Left renal pelvis (tissue), 4 donors: ENCODE data around the gene C20orf173. TPM values are rescaled to one million over a fixed set of nuclear protein-coding genes. Genes with fewer than 3 reads are reported as not detected.

Experiments used
- polyA plus RNA-seq, 4 donors: library from polyadenylated mRNA; unstranded; fragments of 120-200 nt; gene quantifications; one replicate each; pipeline ENCODE4 v1.2.1, GENCODE V29; 2013; ENCODE audit not compliant: insufficient read length in 4 of 4

C20orf173 gene
- polyA plus RNA-seq, 4 donors: not detected

Other genes with a start within 250 kb of the C20orf173 start
- 100 to 1,000 TPM in 3 of 4 donors, 10 to 100 TPM in 1; 82.7 to 165 (median 130) TPM for gene EIF6, start 244.9 kb downstream of the C20orf173 start, polyA plus RNA-seq
- under 1 TPM in 1 of 4 donors, not detected in 3; 0.09 TPM for gene FAM83C, start 237.2 kb downstream of the C20orf173 start, polyA plus RNA-seq
- 10 to 100 TPM; 38.5 to 61.4 (median 53.2) TPM for gene UQCC1, start 117.7 kb downstream of the C20orf173 start, polyA plus RNA-seq
- under 1 TPM; 0.12 to 0.75 (median 0.21) TPM for gene GDF5, start 91.4 kb downstream of the C20orf173 start, polyA plus RNA-seq
- gene CEP250, start 74.1 kb downstream of the C20orf173 start, polyA plus RNA-seq: 10 to 100 TPM; 41.3 to 67.2 (median 47.3) TPM
- gene ERGIC3, start 12.4 kb upstream of the C20orf173 start, polyA plus RNA-seq: 100 to 1,000 TPM; 279 to 362 (median 318) TPM
- 1 to 10 TPM; 2.5 to 5.2 (median 3.7) TPM for gene SPAG4, start 86.2 kb upstream of the C20orf173 start, polyA plus RNA-seq
- 100 to 1,000 TPM; 156 to 222 (median 190) TPM for gene CPNE1, start 135.2 kb upstream of the C20orf173 start, polyA plus RNA-seq
- gene RBM12, start 135.2 kb upstream of the C20orf173 start, polyA plus RNA-seq: 100 to 1,000 TPM in 1 of 4 donors, 10 to 100 TPM in 3; 89.6 to 115 (median 95.2) TPM
- 10 to 100 TPM; 20.6 to 29.8 (median 28.2) TPM for gene NFS1, start 169.7 kb upstream of the C20orf173 start, polyA plus RNA-seq
- 100 to 1,000 TPM in 1 of 4 donors, 10 to 100 TPM in 3; 40.3 to 110 (median 55.3) TPM for gene ROMO1, start 169.8 kb upstream of the C20orf173 start, polyA plus RNA-seq
- gene RBM39, start 212.6 kb upstream of the C20orf173 start, polyA plus RNA-seq: 100 to 1,000 TPM; 401 to 678 (median 570) TPM
- 10 to 100 TPM; 32.5 to 42.7 (median 41.1) TPM for gene PHF20, start 242.4 kb upstream of the C20orf173 start, polyA plus RNA-seq